ENCODE results near the gene PRAMEF15.
"Not testable (repeated sequence)": the region's sequence is repeated elsewhere in the genome, so short reads cannot be mapped to it uniquely, and the experiment has no call there.

DNA sequence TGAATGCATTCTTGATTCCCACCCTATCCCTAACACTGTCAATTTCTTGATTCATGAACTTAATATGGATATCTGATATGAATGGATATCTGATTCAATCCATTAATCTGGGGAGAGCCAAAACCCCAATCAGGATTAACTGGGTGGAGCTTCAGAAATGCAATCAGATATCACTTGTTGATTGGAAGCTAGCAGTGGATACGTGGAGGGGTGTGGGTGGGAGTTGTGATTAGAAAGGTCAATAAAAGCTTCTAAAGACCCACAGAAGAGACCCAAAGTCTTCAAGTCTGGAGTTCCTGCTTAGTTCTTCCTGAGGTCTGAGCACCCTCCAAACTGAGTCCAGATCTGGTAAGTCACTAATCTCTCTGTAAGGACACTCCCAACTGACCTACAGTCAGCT is 12.1 kb upstream of the PRAMEF15 start, which contains the start of gene PRAMEF33:
- TF ChIP-seq, protein P1, sequence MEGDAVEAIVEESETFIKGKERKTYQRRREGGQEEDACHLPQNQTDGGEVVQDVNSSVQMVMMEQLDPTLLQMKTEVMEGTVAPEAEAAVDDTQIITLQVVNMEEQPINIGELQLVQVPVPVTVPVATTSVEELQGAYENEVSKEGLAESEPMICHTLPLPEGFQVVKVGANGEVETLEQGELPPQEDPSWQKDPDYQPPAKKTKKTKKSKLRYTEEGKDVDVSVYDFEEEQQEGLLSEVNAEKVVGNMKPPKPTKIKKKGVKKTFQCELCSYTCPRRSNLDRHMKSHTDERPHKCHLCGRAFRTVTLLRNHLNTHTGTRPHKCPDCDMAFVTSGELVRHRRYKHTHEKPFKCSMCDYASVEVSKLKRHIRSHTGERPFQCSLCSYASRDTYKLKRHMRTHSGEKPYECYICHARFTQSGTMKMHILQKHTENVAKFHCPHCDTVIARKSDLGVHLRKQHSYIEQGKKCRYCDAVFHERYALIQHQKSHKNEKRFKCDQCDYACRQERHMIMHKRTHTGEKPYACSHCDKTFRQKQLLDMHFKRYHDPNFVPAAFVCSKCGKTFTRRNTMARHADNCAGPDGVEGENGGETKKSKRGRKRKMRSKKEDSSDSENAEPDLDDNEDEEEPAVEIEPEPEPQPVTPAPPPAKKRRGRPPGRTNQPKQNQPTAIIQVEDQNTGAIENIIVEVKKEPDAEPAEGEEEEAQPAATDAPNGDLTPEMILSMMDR (IDR thresholded peaks at IDR 0.05 in 2 of 3, conservative IDR thresholded peaks at IDR 0.05 in 1 of 3; ENCODE audit: borderline replicate concordance in 1 of 3, insufficient read depth in 1 of 3, low read depth in 2 of 3, low read length in 2 of 3), result not testable (repeated sequence)
- TF ChIP-seq RAD21 (IDR thresholded peaks at IDR 0.05; ENCODE audit: low read depth); POLR2A (IDR thresholded peaks at IDR 0.05; ENCODE audit: borderline replicate concordance, extremely low read depth, insufficient read depth, insufficient read length); FOSL1 (IDR thresholded peaks at IDR 0.05; ENCODE audit: low read depth); ELF1 (IDR thresholded peaks at IDR 0.05; ENCODE audit: borderline replicate concordance, low read depth); EZH2 (IDR thresholded peaks at IDR 0.05); EZH2phosphoT487 (IDR thresholded peaks at IDR 0.05; ENCODE audit: borderline replicate concordance); TCF7L2 (IDR thresholded peaks at IDR 0.05; ENCODE audit: borderline replicate concordance, extremely low read depth, insufficient read depth, insufficient read length); JUND (IDR thresholded peaks at IDR 0.05); CBX3 (IDR thresholded peaks at IDR 0.05; ENCODE audit: low read depth); ZNF274 (IDR thresholded peaks at IDR 0.05; ENCODE audit: low read depth, low read length); SIN3A (IDR thresholded peaks at IDR 0.05; ENCODE audit: low read depth): not testable (repeated sequence)
- TF ChIP-seq, protein P2, sequence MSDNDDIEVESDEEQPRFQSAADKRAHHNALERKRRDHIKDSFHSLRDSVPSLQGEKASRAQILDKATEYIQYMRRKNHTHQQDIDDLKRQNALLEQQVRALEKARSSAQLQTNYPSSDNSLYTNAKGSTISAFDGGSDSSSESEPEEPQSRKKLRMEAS (IDR thresholded peaks at IDR 0.05), result not testable (repeated sequence)

Measured in HCT116 (cell line).